Ecto neural progenitor cell (in vitro differentiated cells): Measurements from ENCODE around the gene MTERF2.
"Not testable (repeated sequence)": the region's sequence is repeated elsewhere in the genome, so short reads cannot be mapped to it uniquely, and the experiment has no call there.

Source experiments
- DNase-seq: peaks from one replicate; pipeline ENCODE4 v3.0.0-alpha.2; 2018; ENCODE audit warnings: low spot score

MTERF2 gene, protein sequence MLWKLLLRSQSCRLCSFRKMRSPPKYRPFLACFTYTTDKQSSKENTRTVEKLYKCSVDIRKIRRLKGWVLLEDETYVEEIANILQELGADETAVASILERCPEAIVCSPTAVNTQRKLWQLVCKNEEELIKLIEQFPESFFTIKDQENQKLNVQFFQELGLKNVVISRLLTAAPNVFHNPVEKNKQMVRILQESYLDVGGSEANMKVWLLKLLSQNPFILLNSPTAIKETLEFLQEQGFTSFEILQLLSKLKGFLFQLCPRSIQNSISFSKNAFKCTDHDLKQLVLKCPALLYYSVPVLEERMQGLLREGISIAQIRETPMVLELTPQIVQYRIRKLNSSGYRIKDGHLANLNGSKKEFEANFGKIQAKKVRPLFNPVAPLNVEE

DNA sequence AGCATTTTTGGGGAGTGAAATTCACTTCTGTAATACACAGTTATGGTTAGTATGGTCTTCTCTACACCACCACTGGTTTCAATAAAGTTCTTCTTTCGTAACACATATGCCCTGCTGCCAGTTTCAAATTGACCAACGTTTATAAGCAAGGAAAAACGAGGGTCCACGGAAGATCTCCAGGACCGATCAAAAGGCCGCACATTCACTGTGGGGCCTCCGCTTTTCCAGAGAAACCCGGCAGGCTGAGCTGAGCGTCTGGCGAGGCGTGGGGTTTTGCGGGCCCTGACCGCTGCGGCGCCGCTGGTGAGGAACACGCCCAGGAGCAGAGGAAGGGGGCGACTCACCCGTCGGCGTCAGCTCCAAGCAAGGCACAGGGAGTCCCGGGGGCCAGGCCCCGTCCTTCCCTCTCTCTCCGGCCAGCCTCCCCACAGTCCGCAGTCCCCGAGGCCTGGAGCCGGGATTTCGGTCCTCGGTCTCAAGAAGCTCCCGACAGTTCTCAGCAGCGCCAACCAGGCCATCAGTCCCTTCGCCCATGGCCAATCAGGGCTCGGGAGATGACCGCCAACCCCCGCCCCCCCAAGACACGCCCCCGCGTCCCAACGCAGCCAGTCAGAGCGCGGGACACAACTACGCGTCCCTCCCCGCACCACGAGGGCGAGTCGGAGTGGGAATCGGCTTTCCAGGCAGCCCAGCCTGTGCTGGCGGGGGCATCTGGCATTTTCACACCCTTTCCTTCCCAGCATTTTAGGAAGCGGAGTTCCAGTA lies at the start of gene MTERF2:
TSS of gene MTERF2 (minus strand) at position 522 of the 765 bp plus-strand sequence. CDS start 8,432 bp downstream, outside the sequence.
- DNase-seq = peak; percentile 99

DNA sequence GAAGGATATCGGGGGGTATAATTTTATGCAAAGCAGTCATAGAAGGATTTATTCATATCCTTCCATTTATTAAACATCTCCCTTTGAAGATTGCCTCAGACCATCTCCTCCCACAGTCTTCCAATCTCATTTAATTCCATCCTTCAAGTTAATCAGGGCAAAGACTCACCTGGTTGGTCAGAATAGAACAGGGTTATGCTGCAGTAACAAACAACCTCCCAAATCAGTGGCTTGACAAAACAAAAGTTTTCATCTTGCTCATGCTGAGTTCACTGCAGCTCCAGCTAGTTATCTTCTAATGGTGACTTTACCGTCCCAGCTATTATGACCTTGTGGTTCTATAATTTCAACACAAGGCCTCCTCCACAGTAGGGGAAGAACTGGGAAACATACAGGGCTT lies 48.8 kb upstream of the MTERF2 start:
- DNase-seq = no peak

DNA sequence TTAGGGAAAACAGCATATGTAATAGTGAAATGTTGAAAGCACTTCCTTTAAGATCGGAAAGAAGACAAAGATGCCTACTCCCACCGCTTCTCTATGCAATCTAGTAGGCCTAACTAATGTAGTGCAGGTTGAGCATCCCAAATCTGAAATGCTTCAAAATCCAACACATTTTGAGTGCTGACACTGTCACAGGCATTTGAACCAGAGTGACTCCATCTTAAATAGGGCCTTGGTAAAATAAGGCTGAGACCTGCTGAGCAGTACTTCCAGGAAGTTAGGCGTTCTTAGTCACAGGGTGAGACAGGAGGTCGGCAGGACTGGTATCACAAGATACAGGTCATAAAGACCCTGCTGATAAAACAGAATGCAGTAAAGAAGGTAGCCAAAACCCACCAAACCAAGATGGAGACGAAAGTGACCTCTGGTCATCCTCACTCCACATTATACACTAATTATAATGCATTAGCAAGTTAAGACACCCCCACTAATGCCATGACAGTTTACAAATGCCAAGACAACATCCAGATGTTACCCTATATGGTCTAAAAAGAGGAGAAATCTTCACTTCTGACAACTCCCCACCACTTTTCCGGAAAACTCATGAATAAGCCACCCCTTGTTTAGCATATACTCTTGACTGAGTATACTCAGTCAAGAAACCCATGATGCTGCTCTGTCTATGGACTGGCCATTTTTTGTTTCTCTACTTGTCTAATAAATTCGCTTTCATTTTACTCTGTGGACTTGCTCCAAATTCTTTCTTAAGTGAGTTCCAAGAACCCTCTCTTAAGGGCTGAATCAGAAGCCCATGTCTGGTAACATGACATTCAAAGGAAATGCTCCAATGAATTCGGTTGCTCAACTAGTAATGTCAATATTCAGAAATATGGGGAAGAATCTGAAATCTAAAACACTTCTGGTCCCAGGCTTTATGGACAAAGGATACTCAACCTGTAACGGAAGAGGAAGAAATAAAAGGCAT lies 47.1 kb upstream of the MTERF2 start:
- no peak for DNase-seq

DNA sequence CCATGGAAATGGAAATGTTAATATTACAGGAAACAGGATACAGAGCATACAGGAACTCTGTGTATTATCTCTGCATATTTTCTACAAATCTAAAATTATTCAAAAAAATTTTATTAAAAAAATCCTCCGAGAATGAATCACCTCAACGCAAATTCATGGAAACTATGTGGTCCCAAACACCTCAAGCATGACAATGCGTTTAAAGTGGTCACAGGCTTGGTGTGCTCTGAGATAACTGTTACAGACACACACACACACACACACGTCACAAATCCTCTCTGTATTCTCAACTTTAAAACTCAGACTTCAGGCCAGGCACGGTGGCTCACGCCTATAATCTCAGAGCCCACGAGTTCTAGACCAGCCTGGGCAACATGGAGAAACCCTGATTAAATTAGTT lies 45.3 kb upstream of the MTERF2 start:
- no peak for DNase-seq

DNA sequence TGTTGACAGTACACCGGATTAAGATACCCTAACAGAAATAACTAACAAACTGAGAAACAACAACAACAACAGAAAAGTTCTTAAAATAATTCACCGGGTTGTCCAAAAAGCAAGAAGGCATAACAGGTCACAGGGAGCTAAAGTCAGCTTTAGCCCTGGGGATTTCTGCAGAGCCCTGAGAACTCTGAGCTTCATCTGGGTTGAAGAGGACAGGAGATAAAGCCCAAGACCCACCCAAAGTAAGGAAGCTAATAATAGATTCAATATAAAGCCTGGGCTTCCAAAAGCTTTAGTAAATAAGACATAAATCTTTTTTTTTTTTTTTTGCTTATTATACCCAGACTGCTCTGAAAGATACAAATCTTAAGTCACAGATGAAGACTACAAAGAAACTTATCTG lies 44.1 kb upstream of the MTERF2 start:
- DNase-seq = no peak

DNA sequence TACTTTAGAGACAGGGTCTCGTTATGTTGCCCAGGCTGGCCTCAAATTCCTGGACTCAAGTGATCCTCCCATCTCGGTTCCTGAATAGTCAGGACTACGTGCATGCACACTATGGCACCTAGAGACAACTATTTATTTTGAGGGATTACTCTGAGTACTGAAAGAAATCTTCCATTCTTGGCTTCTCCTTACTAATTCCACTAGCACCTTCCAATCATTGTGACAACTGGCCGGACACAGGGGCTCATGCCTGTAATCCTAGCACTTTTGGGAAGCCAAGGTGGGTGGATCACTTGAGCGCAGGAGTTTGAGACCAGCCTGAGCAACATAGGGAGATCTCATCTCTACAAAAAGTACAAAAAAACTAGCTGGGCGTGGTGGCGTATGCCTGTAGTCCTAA lies 42.1 kb upstream of the MTERF2 start:
- no peak for DNase-seq

- DNase-seq = no peak
These were observed 40.7 kb upstream of the MTERF2 start for GRCh38 chr12:107027636-107028053.

GRCh38 chr12:107026806-107027635 lies 40.1 kb upstream of the MTERF2 start:
- DNase-seq = no peak

- not testable (repeated sequence) for DNase-seq
These were observed 39.4 kb upstream of the MTERF2 start for GRCh38 chr12:107026356-107026755.

DNA sequence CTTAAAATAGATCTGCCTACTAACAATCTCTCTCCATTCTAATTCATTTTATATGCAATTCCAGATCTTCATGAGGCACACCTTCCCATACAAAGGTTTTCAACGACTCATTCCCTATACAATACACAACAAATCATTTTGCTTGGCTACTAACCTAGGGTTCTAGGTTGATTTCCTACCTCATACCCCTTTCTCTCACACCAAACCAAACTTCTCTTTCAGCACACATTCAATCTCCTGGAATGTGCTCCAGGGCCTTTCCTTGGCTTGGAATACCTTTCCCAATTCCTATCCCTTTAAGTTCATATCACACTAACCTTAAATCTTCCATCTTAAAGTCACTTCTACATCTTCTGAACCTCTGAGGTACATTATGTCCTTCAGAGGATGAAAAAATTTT lies 38.7 kb upstream of the MTERF2 start:
- no peak for DNase-seq

DNA sequence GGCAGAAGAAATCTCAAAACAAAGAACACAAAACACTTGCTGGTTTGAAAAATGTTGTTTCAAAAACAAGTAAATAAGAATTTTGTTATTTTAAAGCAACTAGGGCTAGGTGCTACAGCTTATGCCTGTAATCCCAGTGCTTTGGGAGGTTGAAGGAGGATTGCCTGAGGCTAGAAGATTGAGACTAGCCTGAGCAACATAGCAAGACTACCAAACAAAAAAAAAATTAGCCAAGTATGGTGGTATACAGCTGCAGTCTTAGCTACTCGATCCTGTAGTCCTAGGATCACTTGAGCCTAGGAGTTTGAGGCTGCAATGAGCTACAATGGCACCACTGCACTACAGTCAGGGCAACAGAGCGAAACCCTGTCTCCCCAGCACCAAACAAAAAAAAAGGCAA lies 32.6 kb upstream of the MTERF2 start:
- DNase-seq = no peak

DNA sequence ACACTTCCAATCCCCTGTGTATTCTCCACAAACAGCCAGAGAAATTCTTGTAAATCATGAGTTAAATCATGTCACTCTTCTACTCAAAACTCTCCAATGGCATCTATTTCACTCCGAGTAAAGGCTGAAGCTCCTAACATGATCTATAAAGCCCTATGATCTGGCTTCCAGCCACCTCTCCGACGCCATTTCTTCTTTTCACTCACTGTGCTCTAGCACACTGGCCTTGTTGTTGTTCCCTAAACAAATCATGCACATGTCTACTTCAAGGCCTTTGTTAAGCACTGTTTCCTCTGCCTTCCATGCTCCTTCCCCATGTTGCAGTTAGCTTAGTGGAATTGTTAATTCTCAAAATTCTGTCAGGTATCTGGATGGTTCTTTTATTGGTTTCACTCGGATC lies 30.1 kb upstream of the MTERF2 start:
- DNase-seq = no peak

DNA sequence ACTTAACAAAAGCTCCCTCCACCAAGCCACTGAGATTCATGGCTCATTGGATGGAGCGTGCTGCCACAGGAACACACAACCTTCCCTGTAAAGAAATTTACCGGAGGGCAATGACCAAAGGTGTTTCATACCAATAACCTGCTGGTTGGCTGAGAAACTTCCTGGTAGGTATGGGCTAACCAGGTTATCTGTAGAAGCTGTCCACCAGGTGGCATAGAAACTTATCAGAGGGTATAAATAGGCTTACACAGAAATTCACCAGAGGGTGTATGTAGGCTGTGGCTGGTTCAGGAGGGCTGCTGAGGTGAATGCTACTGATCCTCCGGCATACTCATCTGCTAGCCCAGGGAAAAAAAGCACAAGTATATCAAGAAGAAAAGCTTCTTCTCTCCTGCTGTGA lies 27.1 kb upstream of the MTERF2 start:
- no peak for DNase-seq

GRCh38 chr12:107012736-107013425 lies 25.9 kb upstream of the MTERF2 start:
- no peak for DNase-seq

- no peak for DNase-seq
These were observed 24.6 kb upstream of the MTERF2 start for GRCh38 chr12:107011519-107011918.

DNA sequence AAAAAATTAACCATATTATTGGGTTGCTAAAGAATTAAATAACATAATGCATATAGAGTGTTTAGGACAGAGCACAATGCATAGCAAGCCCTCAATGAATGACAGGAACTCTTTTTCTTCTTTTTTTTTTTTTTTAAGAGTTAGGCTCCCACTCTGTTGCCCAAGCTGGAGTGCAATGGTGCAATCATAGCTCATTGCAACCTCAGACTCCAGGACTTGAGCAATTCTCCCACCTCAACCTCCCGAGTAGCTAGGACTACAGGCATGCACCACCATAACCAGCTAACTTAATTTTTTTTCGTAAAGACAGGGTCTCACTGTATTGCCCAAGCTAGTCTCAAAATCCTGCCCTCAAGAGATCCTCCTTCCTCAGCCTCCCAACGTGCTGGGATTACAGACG lies 20.5 kb upstream of the MTERF2 start:
- no peak for DNase-seq

DNA sequence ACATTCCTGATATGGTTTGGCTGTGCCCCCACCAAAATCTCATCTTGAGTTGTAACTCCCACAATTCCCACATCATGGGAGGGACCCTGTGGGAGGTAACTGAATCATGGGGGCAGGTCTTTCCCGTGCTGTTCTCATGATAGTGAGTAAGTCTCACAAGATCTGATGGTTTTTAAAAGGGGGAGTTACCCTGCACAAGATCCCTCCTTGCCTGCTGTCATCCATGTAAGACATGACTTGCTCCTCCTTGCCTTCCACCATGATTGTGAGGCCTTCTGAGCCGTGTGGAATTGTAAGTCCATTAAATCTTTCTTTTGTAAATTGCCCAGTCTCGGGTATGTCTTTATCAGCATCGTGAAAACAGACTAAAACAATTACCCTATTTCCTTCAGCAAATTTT lies 15.7 kb upstream of the MTERF2 start:
- DNase-seq = not testable (repeated sequence)

GRCh38 chr12:106999446-106999845 lies 12.5 kb upstream of the MTERF2 start:
- no peak for DNase-seq

DNA sequence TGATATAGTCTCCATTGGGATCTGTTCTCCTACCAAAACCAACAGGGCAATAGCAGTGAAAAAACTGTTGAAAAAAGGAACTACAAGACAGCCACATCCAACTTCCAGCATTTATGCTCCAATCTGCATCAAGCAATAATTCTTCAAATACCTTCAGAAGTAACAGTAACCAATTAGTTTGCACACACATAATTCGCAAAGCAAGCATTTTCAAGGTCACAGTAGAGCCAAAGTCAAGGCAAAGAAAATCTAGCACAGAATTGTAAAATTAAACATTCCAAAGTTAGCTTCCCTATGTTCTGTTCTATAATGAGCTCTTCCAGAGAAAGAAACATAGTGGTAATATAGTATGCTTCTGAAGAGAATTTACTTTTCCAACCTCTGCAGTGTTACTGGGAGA lies 11.0 kb upstream of the MTERF2 start:
- no peak for DNase-seq

DNA sequence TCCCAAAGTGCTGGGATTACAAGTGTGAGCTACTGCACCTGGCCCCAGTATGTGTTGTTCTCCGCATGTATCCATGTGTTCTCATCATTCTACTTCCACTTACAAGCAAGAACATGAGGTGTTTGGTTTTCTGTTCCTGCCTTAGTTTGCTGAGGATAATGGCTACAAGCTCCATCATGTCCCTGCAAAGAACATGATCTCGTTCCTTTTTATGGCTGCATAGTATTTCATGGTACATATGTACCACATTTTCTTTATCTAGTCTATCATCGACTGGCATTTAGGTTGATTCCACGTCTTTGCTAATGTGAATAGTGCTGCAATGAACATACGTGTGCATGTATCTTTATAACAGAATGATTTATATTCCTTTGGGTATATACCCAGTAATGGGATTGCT lies 9.2 kb upstream of the MTERF2 start:
- not testable (repeated sequence) for DNase-seq
